ENCODE data around the gene ACADS. TPM values are rescaled to one million over a fixed set of nuclear protein-coding genes. Genes with fewer than 3 reads are reported as not detected.

ACADS gene
- total and polyA plus RNA-seq, 2 of the 8 experiments (the other 6 are each of a cell fraction or from before 2014, with no cell fraction given) = 4.9 to 7.5 TPM

DNA sequence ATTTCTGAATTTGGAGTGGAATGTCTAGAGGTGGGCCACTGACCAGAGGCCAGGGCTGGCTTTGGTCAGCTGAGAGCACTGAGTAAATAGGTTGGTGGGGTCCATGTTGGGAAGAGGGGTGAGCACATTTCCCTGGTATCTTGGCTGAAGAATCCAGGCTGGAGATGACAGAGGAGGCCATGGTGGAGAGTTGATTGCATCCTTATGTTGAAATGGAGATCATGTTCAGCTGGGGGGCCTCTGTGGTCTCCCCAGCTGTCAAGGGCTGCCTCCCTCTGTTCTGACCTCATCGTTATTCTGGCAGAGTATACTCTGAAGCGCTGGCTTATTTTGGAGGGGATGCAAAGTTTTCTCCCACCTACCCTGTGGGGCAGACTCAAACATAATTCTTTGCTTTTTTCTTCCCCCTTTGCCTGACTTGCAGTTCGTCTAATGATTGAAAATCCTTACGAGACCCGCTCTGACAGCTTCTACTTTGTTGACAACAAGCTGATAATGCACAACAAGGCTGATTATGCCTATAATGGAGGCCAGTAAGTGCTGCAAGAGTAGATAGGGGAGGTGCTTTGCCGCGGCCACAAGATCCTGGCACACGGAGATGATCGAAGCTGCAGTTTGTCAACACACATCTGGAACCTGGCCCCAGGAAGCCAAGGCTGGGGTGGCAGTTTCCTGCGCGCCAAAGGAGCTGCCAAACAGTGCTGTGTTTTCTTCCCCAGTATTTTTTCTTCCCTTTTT, 6.0 kb upstream of the ACADS start:
- no peak for FAIRE-seq
- no peak overlapping the region for H3K14ac ChIP-seq (ENCODE audit: insufficient read length)
- H2BK5ac ChIP-seq (ENCODE audit: low read depth, low read length) = no peak overlapping the region
- H3K18ac ChIP-seq (ENCODE audit: extremely low read depth, low read length) = no peak overlapping the region
- ChIA-PET POLR2A (ENCODE audit: partially characterized antibody) (interaction anchor here (1.2 to 1.5 kb wide), 3 partner anchors 30 to 140 kb away, joined by 3 read pairs; no protein-coding TSS in a partner anchor), CTCF (ENCODE audit: partially characterized antibody) (interaction anchor here (0.9 to 2.2 kb wide), 10 partner anchors 13 to 138 kb away, joined by 3 to 9 read pairs (median 3); partner anchors contain the start of gene POP5)
- H3K79me2 ChIP-seq (ENCODE audit: control insufficient read depth in 1 of 2, insufficient read depth in 2 of 2, low read length in 2 of 2) = peaks cover 0 to 3% of the 10 kb centered on the region in 2 experiments; a peak in 1 of 4 replicates
- H2BK12ac ChIP-seq (ENCODE audit: low read depth, low read length) = no peak overlapping the region
- H3K36me3 ChIP-seq (ENCODE audit: control insufficient read depth in 2 of 4, insufficient read depth in 4 of 4, low read length in 3 of 4) = peaks cover 42 to 79% (median 69%) of the 10 kb centered on the region in 4 experiments
- H3K23me2 ChIP-seq (ENCODE audit: low read depth, low read length) = no peaks in the 10 kb centered on the region
- H3K23ac ChIP-seq (ENCODE audit: insufficient read length) = no peak overlapping the region
- no peak overlapping the region for H3K27ac ChIP-seq (ENCODE audit: low read depth, low read length)
- no peak overlapping the region for H2BK20ac ChIP-seq (ENCODE audit: low read length)
- H2BK15ac ChIP-seq (ENCODE audit: low read length) = no peak overlapping the region
- H3K4ac ChIP-seq (replicated peaks; ENCODE audit: insufficient read length, low read depth, low read length) = no peak overlapping the region
- WGBS, 2 experiments (ENCODE audit: extremely low coverage in 1 of 2, insufficient coverage in 1 of 2, insufficient read length in 1 of 2, insufficient replicate concordance in 2 of 2, low coverage in 1 of 2, low lambda C conversion rate in 2 of 2, missing lambda C conversion rate in 1 of 2) = 93% methylated on average over 11 of the region's 11 CpGs; no CpG with 5 or more reads in 1 of the 2 experiments
- no peaks in the 10 kb centered on the region for H3K27me3 ChIP-seq (replicated peaks in 1 of 4; ENCODE audit: control insufficient read depth in 3 of 4, extremely low read depth in 1 of 4, insufficient read depth in 3 of 4, low read length in 3 of 4)
- H3K56ac ChIP-seq (replicated peaks; ENCODE audit: insufficient read length, low read depth, low read length) = no peak overlapping the region
- H3K9ac ChIP-seq (replicated peaks in 1 of 4; ENCODE audit: extremely low read depth in 1 of 4, low read depth in 3 of 4, low read length in 3 of 4) = no peak overlapping the region
- no peaks in the 10 kb centered on the region for H3K9me3 ChIP-seq (ENCODE audit: insufficient read depth in 2 of 2, low read depth in 1 of 2, low read length in 1 of 2)
- TF ChIP-seq NANOG (IDR thresholded peaks at IDR 0.05; ENCODE audit: insufficient read depth, low read depth, low read length, poor library complexity, severe bottlenecking) = no peak
- no peak for TF ChIP-seq TBP (IDR thresholded peaks at IDR 0.05; ENCODE audit: low read depth, low read length)
- TF ChIP-seq SUZ12 (IDR thresholded peaks at IDR 0.05; ENCODE audit: low read length) = no peak
- TF ChIP-seq, protein P1, sequence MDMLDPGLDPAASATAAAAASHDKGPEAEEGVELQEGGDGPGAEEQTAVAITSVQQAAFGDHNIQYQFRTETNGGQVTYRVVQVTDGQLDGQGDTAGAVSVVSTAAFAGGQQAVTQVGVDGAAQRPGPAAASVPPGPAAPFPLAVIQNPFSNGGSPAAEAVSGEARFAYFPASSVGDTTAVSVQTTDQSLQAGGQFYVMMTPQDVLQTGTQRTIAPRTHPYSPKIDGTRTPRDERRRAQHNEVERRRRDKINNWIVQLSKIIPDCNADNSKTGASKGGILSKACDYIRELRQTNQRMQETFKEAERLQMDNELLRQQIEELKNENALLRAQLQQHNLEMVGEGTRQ (IDR thresholded peaks at IDR 0.05; ENCODE audit: low read length) = no peak
- TF ChIP-seq CTBP2 (IDR thresholded peaks at IDR 0.05; ENCODE audit: borderline replicate concordance, insufficient read depth, insufficient read length, low read length) = no peak
- TF ChIP-seq HDAC6 (IDR thresholded peaks at IDR 0.05; ENCODE audit: low read depth, low read length) = no peak
- TF ChIP-seq GABPA (IDR thresholded peaks at IDR 0.05; ENCODE audit: borderline replicate concordance, insufficient read depth, low read length) = no peak
- no peak overlapping the region for H3K4me3 ChIP-seq (ENCODE audit: extremely low read depth in 1 of 4, insufficient read depth in 2 of 4, low read depth in 3 of 4, low read length in 4 of 4)
- peaks cover 0 to under 1% (median 0%) of the 10 kb centered on the region in 4 experiments; a peak in 1 of 7 replicates for H3K4me1 ChIP-seq (replicated peaks in 1 of 4; ENCODE audit: control insufficient read depth in 3 of 4, insufficient read depth in 4 of 4, low read length in 3 of 4)
- H2BK120ac ChIP-seq (replicated peaks; ENCODE audit: low read depth, low read length) = no peak overlapping the region
- peaks cover 0 to 8% of the 10 kb centered on the region in 2 experiments for H4K20me1 ChIP-seq (replicated peaks in 1 of 2; ENCODE audit: control insufficient read depth in 1 of 2, insufficient read depth in 2 of 2, low read length in 2 of 2)
- H2AFZ ChIP-seq (ENCODE audit: low read length) = no peak overlapping the region
- 0 out of 2 replicates have a peak, but pooled peaks cover 5% of the 10 kb centered on the region for H3K79me1 ChIP-seq (ENCODE audit: low read depth, low read length)
- H4K5ac ChIP-seq (ENCODE audit: insufficient read length, low read depth, low read length) = no peak overlapping the region
- H4K91ac ChIP-seq (replicated peaks; ENCODE audit: insufficient read length, low read length) = no peak overlapping the region
- no peak overlapping the region for H4K8ac ChIP-seq (ENCODE audit: extremely low read depth, insufficient read depth, low read length)
- no peak for DNase-seq (ENCODE audit: low read depth in 1 of 2, low spot score in 2 of 2)
- no peak overlapping the region for H3K4me2 ChIP-seq (ENCODE audit: insufficient read depth in 1 of 2, low read depth in 2 of 2, low read length in 2 of 2)
- no peak overlapping the region for H2AK5ac ChIP-seq (ENCODE audit: low read depth, low read length)
